OCI-LY1 (cell line): ENCODE data around the gene DDX4.

ENCODE experiments used
- H2AFZ ChIP-seq: fragments of 200-600 bp; sonication (generic), shearing (Covaris generic); 2 replicates; pipeline ENCODE4 v1.6.0; 2014; ENCODE audit warnings: antibody characterized with exemption, mild to moderate bottlenecking, low read length
- H3F3A ChIP-seq: fragments of 200-600 bp; sonication (generic), shearing (Covaris generic); 2 replicates; pipeline ENCODE4 v1.6.0; 2014; ENCODE audit warnings: mild to moderate bottlenecking, antibody characterized with exemption, low read length, moderate library complexity; ENCODE audit not compliant: insufficient read depth
- H3K27ac ChIP-seq: fragments of 200-600 bp; sonication (generic); 2 replicates; pipeline ENCODE4 v1.5.1; 2014; ENCODE audit warnings: low read length, mixed run types, mild to moderate bottlenecking, low read depth; ENCODE audit not compliant: poor library complexity, severe bottlenecking
- H3K27me3 ChIP-seq: fragments of 200-600 bp; sonication (generic); 2 replicates; pipeline ENCODE4 v1.6.0; 2014; ENCODE audit warnings: antibody characterized with exemption, mild to moderate bottlenecking, low read length, moderate library complexity; ENCODE audit not compliant: insufficient read depth
- H3K36me3 ChIP-seq: fragments of 200-600 bp; sonication (generic); 2 replicates; pipeline ENCODE4 v1.6.1; 2014; ENCODE audit warnings: mild to moderate bottlenecking, antibody characterized with exemption, low read length, moderate library complexity, mixed read lengths; ENCODE audit not compliant: insufficient read depth
- H3K4me1 ChIP-seq: fragments of 200-600 bp; sonication (generic); 2 replicates; pipeline ENCODE4 v1.5.1; 2014; ENCODE audit warnings: mild to moderate bottlenecking, low read length, moderate library complexity; ENCODE audit not compliant: insufficient read depth, severe bottlenecking
- H3K4me2 ChIP-seq: fragments of 200-600 bp; sonication (generic), shearing (Covaris generic); 2 replicates; pipeline ENCODE4 v1.6.1; 2014; ENCODE audit warnings: low read length
- H3K4me3 ChIP-seq: fragments of 200-600 bp; sonication (generic); 2 replicates; pipeline ENCODE4 v1.5.1; 2014; ENCODE audit warnings: low read length, low read depth, mild to moderate bottlenecking, mixed read lengths; ENCODE audit not compliant: poor library complexity, severe bottlenecking
- H3K79me2 ChIP-seq: fragments of 200-600 bp; shearing (Covaris generic); 2 replicates; pipeline ENCODE4 v1.6.1; 2016; ENCODE audit warnings: mixed run types, low read length, mixed read lengths; ENCODE audit not compliant: insufficient read depth
- H3K9ac ChIP-seq: fragments of 200-600 bp; sonication (generic), shearing (Covaris generic); 2 replicates; pipeline ENCODE4 v1.6.1; 2014; ENCODE audit warnings: mild to moderate bottlenecking, low read length, mixed read lengths
- H3K9me2 ChIP-seq: fragments of 200-600 bp; sonication (generic), shearing (Covaris generic); 2 replicates; pipeline ENCODE4 v1.6.1; 2014; ENCODE audit warnings: low read depth, mild to moderate bottlenecking, low read length, mixed read lengths
- H3K9me3 ChIP-seq: fragments of 200-600 bp; shearing (Covaris generic); 2 replicates; pipeline ENCODE4 v1.6.1; 2014; ENCODE audit warnings: low read length, mixed read lengths
- H4K20me1 ChIP-seq: fragments of 200-600 bp; sonication (generic), shearing (Covaris generic); 2 replicates; pipeline ENCODE4 v1.6.0; 2016; ENCODE audit warnings: mild to moderate bottlenecking, low read length; ENCODE audit not compliant: insufficient read depth
- CTCF ChIP-seq: fragments of 200-600 bp; sonication (generic), shearing (Covaris generic); IDR thresholded peaks from 2 replicates; pipeline ENCODE4 v1.5.1; 2017; ENCODE audit warnings: mild to moderate bottlenecking, antibody characterized with exemption, low read length, moderate library complexity, mixed read lengths
- EZH2 ChIP-seq: fragments of 200-600 bp; sonication (generic), shearing (Covaris generic); IDR thresholded peaks from 2 replicates; pipeline ENCODE4 v1.8.0; 2017; ENCODE audit warnings: borderline replicate concordance, mixed run types, mild to moderate bottlenecking, antibody characterized with exemption, low read length, moderate library complexity, mixed read lengths

Gene DDX4

GRCh38 chr5:55853818-55854217 lies 116.0 kb downstream of the DDX4 start:
- Histone ChIP-seq H4K20me1 (no peaks in the 10 kb centered on the region), H3K4me2 (no peak overlapping the region), H3K27ac (no peak overlapping the region), H3K4me1 (no peaks in the 10 kb centered on the region), H3K9ac (no peak overlapping the region), H2AFZ (no peak overlapping the region), H3F3A (no peaks in the 10 kb centered on the region), H3K36me3 (no peaks in the 10 kb centered on the region), H3K79me2 (no peaks in the 10 kb centered on the region), H3K4me3 (no peak overlapping the region), H3K27me3 (no peaks in the 10 kb centered on the region), H3K9me3 (no peaks in the 10 kb centered on the region), H3K9me2 (no peaks in the 10 kb centered on the region)
- TF ChIP-seq CTCF (no peak), EZH2 (no peak)

GRCh38 chr5:55855509-55855908 lies 117.6 kb downstream of the DDX4 start:
- Histone ChIP-seq H2AFZ (no peak overlapping the region), H3K4me2 (no peak overlapping the region), H3K9ac (no peak overlapping the region), H4K20me1 (no peaks in the 10 kb centered on the region), H3K36me3 (no peaks in the 10 kb centered on the region), H3K9me2 (no peaks in the 10 kb centered on the region), H3K27ac (no peak overlapping the region), H3K9me3 (no peaks in the 10 kb centered on the region), H3F3A (no peaks in the 10 kb centered on the region), H3K4me1 (no peaks in the 10 kb centered on the region), H3K79me2 (no peaks in the 10 kb centered on the region), H3K27me3 (no peaks in the 10 kb centered on the region), H3K4me3 (no peak overlapping the region)
- no peak for TF ChIP-seq EZH2

DNA sequence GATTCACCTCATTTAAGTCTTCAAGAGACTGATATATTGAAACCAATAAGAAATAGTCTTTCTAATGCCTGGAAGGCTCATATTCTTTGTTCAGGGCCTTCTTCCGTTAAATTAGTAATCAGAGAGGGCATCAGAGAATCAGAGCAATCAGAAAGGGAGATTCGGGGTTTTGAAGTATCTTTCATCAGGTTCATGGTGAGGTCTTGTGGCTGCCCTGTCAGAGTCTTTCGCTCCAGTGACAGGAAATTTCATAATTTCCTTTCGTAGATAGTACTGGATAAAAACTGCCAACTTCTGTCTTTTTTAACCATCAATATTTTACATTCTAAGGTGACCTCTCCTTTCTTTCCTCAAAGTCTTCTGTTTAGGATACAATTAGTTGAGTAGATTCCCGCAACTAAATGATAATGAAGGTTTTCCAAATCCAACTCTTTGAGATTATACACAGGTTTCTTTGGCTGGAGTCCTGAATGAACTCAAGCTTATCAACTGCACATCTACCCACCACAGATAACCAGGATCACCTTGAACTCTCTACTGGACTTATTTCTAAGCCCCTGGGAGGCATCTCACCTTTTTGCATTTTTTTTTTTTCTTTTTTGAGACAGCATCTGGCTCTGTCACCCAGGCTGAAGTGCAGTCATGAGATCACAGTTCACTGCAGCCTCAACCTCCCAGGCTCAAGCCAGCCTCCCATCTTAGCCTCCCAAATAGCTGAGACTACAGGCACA lies 118.8 kb downstream of the DDX4 start:
- Histone ChIP-seq H3F3A (no peaks in the 10 kb centered on the region), H4K20me1 (no peaks in the 10 kb centered on the region), H3K9ac (no peak overlapping the region), H3K9me2 (no peaks in the 10 kb centered on the region), H3K4me2 (no peak overlapping the region), H3K27ac (no peak overlapping the region), H3K9me3 (no peaks in the 10 kb centered on the region), H3K27me3 (no peaks in the 10 kb centered on the region), H3K36me3 (no peaks in the 10 kb centered on the region), H2AFZ (no peak overlapping the region), H3K79me2 (no peaks in the 10 kb centered on the region), H3K4me1 (no peaks in the 10 kb centered on the region), H3K4me3 (no peak overlapping the region)
- TF ChIP-seq CTCF, result no peak
- TF ChIP-seq EZH2, result no peak

DNA sequence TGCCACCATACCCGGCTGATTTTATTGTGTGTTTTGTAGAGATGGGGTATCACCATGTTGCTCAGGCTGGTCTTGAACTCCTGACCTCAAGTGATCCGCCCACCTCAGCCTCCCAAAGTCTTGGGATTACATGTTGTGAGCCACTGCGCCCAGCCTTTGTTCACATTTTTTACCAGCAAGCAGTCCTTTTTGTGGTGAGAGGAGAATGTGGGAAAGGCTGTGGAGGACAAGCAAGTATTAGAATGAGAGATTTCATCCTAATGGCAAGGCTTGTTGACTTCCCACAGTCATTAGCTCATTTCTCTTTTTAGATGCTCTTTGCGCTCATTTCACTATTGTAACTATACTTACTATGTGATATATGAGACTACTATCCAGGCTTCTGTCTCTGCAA lies 119.4 kb downstream of the DDX4 start:
- Histone ChIP-seq H3F3A (no peaks in the 10 kb centered on the region), H3K36me3 (no peaks in the 10 kb centered on the region), H3K4me1 (no peaks in the 10 kb centered on the region), H2AFZ (no peak overlapping the region), H3K9me3 (no peaks in the 10 kb centered on the region), H3K9ac (no peak overlapping the region), H3K27me3 (no peaks in the 10 kb centered on the region), H3K27ac (no peak overlapping the region), H3K4me3 (no peak overlapping the region), H4K20me1 (no peaks in the 10 kb centered on the region), H3K4me2 (no peak overlapping the region), H3K9me2 (no peaks in the 10 kb centered on the region), H3K79me2 (no peaks in the 10 kb centered on the region)
- TF ChIP-seq CTCF (no peak), EZH2 (no peak)
